GM12878 (cell line): ENCODE results near the gene S100A10. TPM values are rescaled to one million over a fixed set of nuclear protein-coding genes. Genes with fewer than 3 reads are reported as not detected.

ENCODE experiments used
- ATAC-seq: fragments of 200-7000 bp; cut with Tn5 transposase; 3 replicates; pipeline ENCODE4 v1.9.1; 2020; ENCODE audit warnings: mild to moderate bottlenecking, moderate library complexity
- BruUV-seq: library from RNA; stranded (reverse); fragments of 400-500 nt; replicated peaks from 2 replicates; lab custom pipeline; 2021; lab: Mats Ljungman, UMichigan
- CTCF ChIA-PET: fragments of 300-600 bp; sonication (Branson Sonifier 250); formaldehyde crosslinking; extraction: SDS; loops from one replicate; lab custom pipeline; 2021; ENCODE audit warnings: inconsistent platforms; lab: Yijun Ruan, JAX
- POLR2A ChIA-PET: fragments of 350-600 bp; formaldehyde crosslinking; extraction: SDS; loops from one replicate; lab custom pipeline; 2021; ENCODE audit warnings: inconsistent platforms; lab: Charles Lee
- RAD21 ChIA-PET: fragments of 300-600 bp; sonication (Branson Sonifier 250); formaldehyde crosslinking; loops from one replicate; lab custom pipeline; 2023; ENCODE audit warnings: antibody characterized with exemption; ENCODE audit not compliant: unreplicated experiment; lab: Charles Lee
- SMC1A ChIA-PET: fragments of 300-600 bp; sonication (Branson Sonifier 250); formaldehyde crosslinking; loops from one replicate; lab custom pipeline; 2023; ENCODE audit not compliant: unreplicated experiment, uncharacterized antibody; lab: Charles Lee
- DNase-seq: peaks from one replicate; pipeline ENCODE4 v3.0.0-alpha.2; 2011; ENCODE audit warnings: low read depth, low spot score
- FAIRE-seq: peaks from 3 replicates; lab custom pipeline; 2011; peaks lifted over from hg19 to GRCh38; lab: Jason Lieb, UNC
- H2AFZ ChIP-seq: 2 replicates; pipeline ENCODE4 v1.6.0; 2011; ENCODE audit warnings: low read depth, low read length, control low read depth; ENCODE audit not compliant: control insufficient read depth
- H3K27ac ChIP-seq: 2 replicates; pipeline ENCODE4 v1.5.1; 2011; ENCODE audit warnings: control low read depth; ENCODE audit not compliant: control insufficient read depth, insufficient read depth
- H3K27me3 ChIP-seq, 2 experiments: replicated peaks in 1 of 2; 2 replicates each; pipeline versions ENCODE4 v1.6.0 to v1.6.1; 2011; ENCODE audit warnings: low read length in 1 of 2; ENCODE audit not compliant: control insufficient read depth in 2 of 2, insufficient read depth in 2 of 2
- H3K36me3 ChIP-seq, 2 experiments: 2 replicates each; pipeline ENCODE4 v1.5.1; 2011; ENCODE audit warnings: low read length in 1 of 2; ENCODE audit not compliant: control insufficient read depth in 2 of 2, insufficient read depth in 2 of 2
- H3K4me1 ChIP-seq: 2 replicates; pipeline ENCODE4 v1.6.1; 2011; ENCODE audit warnings: mild to moderate bottlenecking, low read length, moderate library complexity, mixed read lengths; ENCODE audit not compliant: control insufficient read depth, insufficient read depth
- H3K4me2 ChIP-seq: 2 replicates; pipeline ENCODE4 v1.6.0; 2011; ENCODE audit warnings: control low read depth; ENCODE audit not compliant: control insufficient read depth, insufficient read depth
- H3K4me3 ChIP-seq: fragments of 200-600 bp; sonication (generic); 2 replicates; pipeline ENCODE4 v1.5.1; 2016
- H3K79me2 ChIP-seq: 2 replicates; pipeline ENCODE4 v1.6.0; 2011; ENCODE audit warnings: low read length; ENCODE audit not compliant: control insufficient read depth, insufficient read depth
- H3K9ac ChIP-seq: 2 replicates; pipeline ENCODE4 v1.8.0; 2011; ENCODE audit warnings: low read length, control low read depth, mixed read lengths; ENCODE audit not compliant: control insufficient read depth, insufficient read depth
- H3K9me3 ChIP-seq: replicated peaks from 3 replicates; pipeline ENCODE4 v1.5.1; 2011; ENCODE audit warnings: mild to moderate bottlenecking, low read length; ENCODE audit not compliant: control insufficient read depth, insufficient read depth
- H4K20me1 ChIP-seq: 2 replicates; pipeline ENCODE4 v1.6.0; 2011; ENCODE audit not compliant: control insufficient read depth, insufficient read depth
- KLF5 ChIP-seq: fragments of 450-650 bp; IDR thresholded peaks from 2 replicates; pipeline ENCODE4 v1.6.1; 2014; ENCODE audit warnings: mild to moderate bottlenecking; ENCODE audit not compliant: partially characterized antibody
- MEF2A ChIP-seq: IDR thresholded peaks from 2 replicates; pipeline ENCODE4 v1.6.1; 2011; ENCODE audit warnings: low read depth, mild to moderate bottlenecking, low read length, moderate library complexity; ENCODE audit not compliant: insufficient read depth
- MYB ChIP-seq: fragments of 150-350 bp; IDR thresholded peaks from 2 replicates; pipeline ENCODE4 v1.6.1; 2014; ENCODE audit warnings: mild to moderate bottlenecking, low read depth, low read length, borderline replicate concordance
- NR2F1 ChIP-seq: fragments of 450-650 bp; conservative IDR thresholded peaks from 2 replicates; pipeline ENCODE4 v1.6.1; 2017; ENCODE audit warnings: mild to moderate bottlenecking
- RAD21 ChIP-seq: IDR thresholded peaks from 2 replicates; pipeline ENCODE4 v1.6.1; 2011; ENCODE audit warnings: mild to moderate bottlenecking, low read depth, low read length, moderate library complexity; ENCODE audit not compliant: insufficient read depth
- RAD51 ChIP-seq: fragments of 450-650 bp; IDR thresholded peaks from 2 replicates; pipeline ENCODE4 v1.6.1; 2016; ENCODE audit warnings: moderate library complexity, mild to moderate bottlenecking, inconsistent platforms
- SMAD5 ChIP-seq: IDR thresholded peaks from 2 replicates; pipeline ENCODE4 v1.6.1; 2016; ENCODE audit warnings: antibody characterized with exemption, low read depth
- SMARCA5 ChIP-seq: fragments of 450-650 bp; IDR thresholded peaks from 2 replicates; pipeline ENCODE4 v1.6.1; 2017; ENCODE audit warnings: mild to moderate bottlenecking
- SMC3 ChIP-seq: IDR thresholded peaks from 2 replicates; pipeline ENCODE4 v1.6.1; 2011; ENCODE audit warnings: low read length, improper control_type of control experiment, borderline replicate concordance
- SREBF1 ChIP-seq: IDR thresholded peaks from 2 replicates; pipeline ENCODE4 v1.6.1; 2012; ENCODE audit warnings: mild to moderate bottlenecking, low read length
- YY1 ChIP-seq: IDR thresholded peaks from 2 replicates; pipeline ENCODE4 v1.6.1; 2011; ENCODE audit warnings: low read depth, mild to moderate bottlenecking, low read length
- ZNF274 ChIP-seq: IDR thresholded peaks from one replicate; pipeline ENCODE4 v1.8.0; 2011; ENCODE audit not compliant: insufficient read length, insufficient read depth
- WGBS: methylation state at CpG from one replicate; pipeline ENCODE4 v1.1.6; 2016; ENCODE audit warnings: low lambda C conversion rate; ENCODE audit not compliant: insufficient replicate concordance, insufficient coverage; ENCODE audit errors: missing lambda C conversion rate; 5-methylcytosine and 5-hydroxymethylcytosine counted together
- in situ Hi-C: fragments of 300-500 bp; cut with MboI; formaldehyde crosslinking; loops from 9 replicates; pipeline ENCODE4 v1.14.3; 2018; ENCODE audit warnings: mixed read lengths
- intact Hi-C: fragments of 100-400 bp; cut with micrococcal nuclease; formaldehyde crosslinking; loops from one replicate; pipeline ENCODE4 v1.14.2; 2022; ENCODE audit not compliant: unreplicated experiment
- polyA plus RNA-seq, 11 experiments: library from polyadenylated mRNA; depleted of rRNA in 4 of 11; unstranded in 6 of 11; stranded (reverse) in 5 of 11; fragments of >200 nt; fragmentation: Nextera tagmentation in 4 of 11; fragmentation: Illumina TruSeq in 1 of 11; extraction: Ambion mirVana in 4 of 11; extraction: Trizol in 1 of 11; gene quantifications; 1 replicate in 1 of 11; 2 replicates in 10 of 11; pipeline versions ENCODE4 v1.2.1 to v1.2.3, GENCODE V29; 2011 to 2016; ENCODE audit warnings: inconsistent platforms in 2 of 11, missing spikeins in 2 of 11, low read depth in 1 of 11
- total RNA-seq, 4 experiments: library from RNA; depleted of rRNA in 3 of 4; stranded (reverse); fragments of >200 nt in 3 of 4; fragmentation: Illumina TruSeq in 1 of 4; extraction: Trizol in 1 of 4; gene quantifications; 2 replicates each; pipeline versions ENCODE4 v1.2.1 to v1.2.3, GENCODE V29; 2013 to 2021
- TF ChIP-seq, protein P1 (sequence below): fragments of 450-650 bp; IDR thresholded peaks from 2 replicates; pipeline ENCODE4 v1.6.1; 2016; ENCODE audit warnings: mild to moderate bottlenecking, moderate library complexity, borderline replicate concordance
- TF ChIP-seq, protein P2 (sequence below): fragments of 150-350 bp; IDR thresholded peaks from 2 replicates; pipeline ENCODE4 v1.6.1; 2014; ENCODE audit warnings: mild to moderate bottlenecking, low read depth, low read length
- TF ChIP-seq, protein P3 (sequence below), 3 experiments: IDR thresholded peaks in 2 of 3; conservative IDR thresholded peaks in 1 of 3; 2 replicates each; pipeline ENCODE4 v1.5.1; 2011; ENCODE audit warnings: low read depth in 3 of 3, low read length in 3 of 3, mild to moderate bottlenecking in 3 of 3, control low read depth in 2 of 3, moderate library complexity in 2 of 3, inconsistent platforms in 1 of 3, mixed read lengths in 1 of 3; ENCODE audit not compliant: control insufficient read depth in 2 of 3, insufficient read depth in 1 of 3; ENCODE audit errors: extremely low read depth in 1 of 3

The S100A10 gene
- total and polyA plus RNA-seq, 10 of the 15 experiments (the other 5 are each of a cell fraction or from before 2014, with no cell fraction given), result 0.18 to 2.8 (median 0.61) TPM; not detected in 2

DNA sequence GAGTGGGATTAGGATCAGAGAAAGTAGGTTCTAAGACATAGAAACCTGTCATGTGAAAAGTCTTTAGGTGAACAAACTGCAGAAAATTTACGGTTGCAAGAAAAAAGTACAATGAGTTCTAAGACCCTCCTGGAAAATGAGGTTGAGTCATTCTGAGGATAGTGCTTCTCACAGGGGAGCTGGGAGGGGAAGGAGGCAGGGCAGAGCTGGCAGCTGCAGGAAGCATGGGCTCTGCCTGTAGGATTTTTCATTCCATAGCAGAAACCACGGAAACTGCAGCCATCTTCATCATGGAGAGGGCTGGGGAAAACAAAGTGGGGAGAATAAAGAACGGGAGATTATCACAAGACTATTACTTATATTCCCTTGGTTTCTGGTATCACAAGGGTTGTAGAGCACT, 58.5 kb downstream of the S100A10 start (continued):
- TF ChIP-seq, protein P1, sequence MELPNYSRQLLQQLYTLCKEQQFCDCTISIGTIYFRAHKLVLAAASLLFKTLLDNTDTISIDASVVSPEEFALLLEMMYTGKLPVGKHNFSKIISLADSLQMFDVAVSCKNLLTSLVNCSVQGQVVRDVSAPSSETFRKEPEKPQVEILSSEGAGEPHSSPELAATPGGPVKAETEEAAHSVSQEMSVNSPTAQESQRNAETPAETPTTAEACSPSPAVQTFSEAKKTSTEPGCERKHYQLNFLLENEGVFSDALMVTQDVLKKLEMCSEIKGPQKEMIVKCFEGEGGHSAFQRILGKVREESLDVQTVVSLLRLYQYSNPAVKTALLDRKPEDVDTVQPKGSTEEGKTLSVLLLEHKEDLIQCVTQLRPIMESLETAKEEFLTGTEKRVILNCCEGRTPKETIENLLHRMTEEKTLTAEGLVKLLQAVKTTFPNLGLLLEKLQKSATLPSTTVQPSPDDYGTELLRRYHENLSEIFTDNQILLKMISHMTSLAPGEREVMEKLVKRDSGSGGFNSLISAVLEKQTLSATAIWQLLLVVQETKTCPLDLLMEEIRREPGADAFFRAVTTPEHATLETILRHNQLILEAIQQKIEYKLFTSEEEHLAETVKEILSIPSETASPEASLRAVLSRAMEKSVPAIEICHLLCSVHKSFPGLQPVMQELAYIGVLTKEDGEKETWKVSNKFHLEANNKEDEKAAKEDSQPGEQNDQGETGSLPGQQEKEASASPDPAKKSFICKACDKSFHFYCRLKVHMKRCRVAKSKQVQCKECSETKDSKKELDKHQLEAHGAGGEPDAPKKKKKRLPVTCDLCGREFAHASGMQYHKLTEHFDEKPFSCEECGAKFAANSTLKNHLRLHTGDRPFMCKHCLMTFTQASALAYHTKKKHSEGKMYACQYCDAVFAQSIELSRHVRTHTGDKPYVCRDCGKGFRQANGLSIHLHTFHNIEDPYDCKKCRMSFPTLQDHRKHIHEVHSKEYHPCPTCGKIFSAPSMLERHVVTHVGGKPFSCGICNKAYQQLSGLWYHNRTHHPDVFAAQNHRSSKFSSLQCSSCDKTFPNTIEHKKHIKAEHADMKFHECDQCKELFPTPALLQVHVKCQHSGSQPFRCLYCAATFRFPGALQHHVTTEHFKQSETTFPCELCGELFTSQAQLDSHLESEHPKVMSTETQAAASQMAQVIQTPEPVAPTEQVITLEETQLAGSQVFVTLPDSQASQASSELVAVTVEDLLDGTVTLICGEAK, result no peak
- TF ChIP-seq RAD21, result no peak
- no peak for TF ChIP-seq MYB
- no peak for TF ChIP-seq ZNF274
- no peak for TF ChIP-seq SMAD5
- no peak for TF ChIP-seq SREBF1
- TF ChIP-seq KLF5, result no peak
- TF ChIP-seq RAD51, result no peak
- no peak for TF ChIP-seq NR2F1
- no peak for TF ChIP-seq MEF2A

DNA sequence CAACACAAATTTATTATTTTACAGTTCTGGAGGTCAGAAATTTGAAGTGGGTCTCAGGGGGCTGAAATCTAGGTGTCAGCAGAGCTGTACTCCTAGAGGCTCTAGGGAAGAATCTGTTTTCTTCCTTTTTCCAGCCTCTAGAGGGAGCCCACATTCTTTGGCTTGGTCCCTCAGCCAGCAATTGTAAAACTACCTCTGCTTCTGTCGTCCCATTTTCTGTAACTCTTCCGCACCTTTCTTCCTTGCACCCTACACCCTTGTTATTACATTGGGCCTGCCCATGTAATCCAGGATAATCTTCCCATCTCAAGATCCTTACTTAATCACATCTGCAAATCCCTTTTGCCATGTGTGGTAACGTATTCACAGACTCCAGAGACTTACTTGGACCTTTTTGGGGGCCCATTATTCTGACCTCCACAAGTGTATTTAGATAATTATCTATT, 59.6 kb downstream of the S100A10 start:
- DNase-seq, result no peak
- POLR2A ChIA-PET, result no interaction called here

More for the DNA sequence above, 59.6 kb downstream of the S100A10 start:
- TF ChIP-seq SMARCA5 (peak; percentile 41; the same call in 1 of the 2 replicates), YY1 (0 out of 2 replicates have a peak, but pooled peaks have one; percentile 30), MYB (no peak), SMC3 (peak; percentile 79), RAD21 (peak; percentile 88)
- TF ChIP-seq, protein P2, sequence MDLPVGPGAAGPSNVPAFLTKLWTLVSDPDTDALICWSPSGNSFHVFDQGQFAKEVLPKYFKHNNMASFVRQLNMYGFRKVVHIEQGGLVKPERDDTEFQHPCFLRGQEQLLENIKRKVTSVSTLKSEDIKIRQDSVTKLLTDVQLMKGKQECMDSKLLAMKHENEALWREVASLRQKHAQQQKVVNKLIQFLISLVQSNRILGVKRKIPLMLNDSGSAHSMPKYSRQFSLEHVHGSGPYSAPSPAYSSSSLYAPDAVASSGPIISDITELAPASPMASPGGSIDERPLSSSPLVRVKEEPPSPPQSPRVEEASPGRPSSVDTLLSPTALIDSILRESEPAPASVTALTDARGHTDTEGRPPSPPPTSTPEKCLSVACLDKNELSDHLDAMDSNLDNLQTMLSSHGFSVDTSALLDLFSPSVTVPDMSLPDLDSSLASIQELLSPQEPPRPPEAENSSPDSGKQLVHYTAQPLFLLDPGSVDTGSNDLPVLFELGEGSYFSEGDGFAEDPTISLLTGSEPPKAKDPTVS, result no peak
- TF ChIP-seq, protein P3, sequence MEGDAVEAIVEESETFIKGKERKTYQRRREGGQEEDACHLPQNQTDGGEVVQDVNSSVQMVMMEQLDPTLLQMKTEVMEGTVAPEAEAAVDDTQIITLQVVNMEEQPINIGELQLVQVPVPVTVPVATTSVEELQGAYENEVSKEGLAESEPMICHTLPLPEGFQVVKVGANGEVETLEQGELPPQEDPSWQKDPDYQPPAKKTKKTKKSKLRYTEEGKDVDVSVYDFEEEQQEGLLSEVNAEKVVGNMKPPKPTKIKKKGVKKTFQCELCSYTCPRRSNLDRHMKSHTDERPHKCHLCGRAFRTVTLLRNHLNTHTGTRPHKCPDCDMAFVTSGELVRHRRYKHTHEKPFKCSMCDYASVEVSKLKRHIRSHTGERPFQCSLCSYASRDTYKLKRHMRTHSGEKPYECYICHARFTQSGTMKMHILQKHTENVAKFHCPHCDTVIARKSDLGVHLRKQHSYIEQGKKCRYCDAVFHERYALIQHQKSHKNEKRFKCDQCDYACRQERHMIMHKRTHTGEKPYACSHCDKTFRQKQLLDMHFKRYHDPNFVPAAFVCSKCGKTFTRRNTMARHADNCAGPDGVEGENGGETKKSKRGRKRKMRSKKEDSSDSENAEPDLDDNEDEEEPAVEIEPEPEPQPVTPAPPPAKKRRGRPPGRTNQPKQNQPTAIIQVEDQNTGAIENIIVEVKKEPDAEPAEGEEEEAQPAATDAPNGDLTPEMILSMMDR (IDR thresholded peaks at IDR 0.05 in 2 of 3, conservative IDR thresholded peaks at IDR 0.05 in 1 of 3; ENCODE audit: control insufficient read depth in 2 of 3, extremely low read depth in 1 of 3, insufficient read depth in 1 of 3, low read depth in 3 of 3, low read length in 3 of 3), result peak; percentile 79 to 87 (median 83)
- Histone ChIP-seq H3K4me2 (no peak overlapping the region), H3K27ac (no peak overlapping the region), H3K27me3 (peaks cover 0 to 1% of the 10 kb centered on the region in 2 experiments; a peak in 1 of 4 replicates), H3K79me2 (no peaks in the 10 kb centered on the region), H3K4me1 (peaks cover 8% of the 10 kb centered on the region), H2AFZ (no peak overlapping the region), H3K9ac (no peak overlapping the region), H3K9me3 (no peaks in the 10 kb centered on the region), H3K4me3 (no peak overlapping the region), H4K20me1 (no peaks in the 10 kb centered on the region), H3K36me3 (no peaks in the 10 kb centered on the region)
- WGBS, result 27% methylated on average over 3 of the region's 3 CpGs
- CTCF ChIA-PET, result interaction anchor here (0.6 to 5.0 kb wide), 24 partner anchors 9 to 446 kb away, joined by 3 to 122 read pairs (median 4); partner anchors contain the start of gene THEM4
- SMC1A ChIA-PET, result interaction anchor here (0.7 to 5.6 kb wide), 11 partner anchors 9 to 84 kb away, joined by 3 to 56 read pairs (median 4); no protein-coding TSS in a partner anchor
- BruUV-seq, result no TSS peak
- FAIRE-seq (no peak), ATAC-seq (peak; percentile 93)
- in situ Hi-C loops (loop anchor here (5.0 kb wide), 1 partner anchor 63 kb away; no protein-coding TSS in a partner anchor), intact Hi-C loops (loop anchor here (1.0 to 5.0 kb wide), 3 partner anchors 42 to 67 kb away; no protein-coding TSS in a partner anchor)
- RAD21 ChIA-PET, result interaction anchor here (0.9 to 4.0 kb wide), 6 partner anchors 9 to 69 kb away, joined by 3 to 33 read pairs (median 6); partner anchors contain the start of gene THEM4
